NCI-H2107 treated with DMSO at 0.1 percent for 48 hours (cell line): ENCODE data around the gene DLGAP4.

Source experiments
- DNase-seq: peaks from one replicate; lab custom pipeline; 2025; ENCODE audit not compliant: unreplicated experiment; lab: John Stamatoyannopoulos, UW

DLGAP4 gene

GRCh38 chr20:36400909-36401735 is 95.0 kb downstream of the DLGAP4 start:
- peak; percentile 2 for DNase-seq

- no peak for DNase-seq
Observed at GRCh38 chr20:36402708-36403107, 96.6 kb downstream of the DLGAP4 start.

- no peak for DNase-seq
Observed at GRCh38 chr20:36404435-36404978, 98.4 kb downstream of the DLGAP4 start.

DNA sequence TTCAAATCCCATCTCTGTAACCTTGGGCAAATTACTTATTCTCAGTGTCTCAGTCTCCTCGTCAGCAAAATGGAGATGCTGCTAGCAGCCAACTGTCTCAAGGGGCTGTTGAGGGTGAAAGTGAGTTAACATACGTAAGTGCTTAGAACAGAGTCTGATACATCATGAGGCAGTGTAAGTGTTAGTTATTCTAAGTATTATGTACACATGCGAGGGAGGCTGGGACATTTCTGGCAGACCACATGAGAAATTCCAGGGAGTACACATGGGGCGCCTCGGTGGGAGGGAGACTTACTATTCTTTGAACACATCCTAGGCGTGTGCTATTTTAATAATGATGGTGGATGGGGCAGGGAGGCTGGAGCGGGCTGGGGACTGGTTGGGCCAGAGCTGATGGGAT is 99.1 kb downstream of the DLGAP4 start:
- DNase-seq, result no peak

DNA sequence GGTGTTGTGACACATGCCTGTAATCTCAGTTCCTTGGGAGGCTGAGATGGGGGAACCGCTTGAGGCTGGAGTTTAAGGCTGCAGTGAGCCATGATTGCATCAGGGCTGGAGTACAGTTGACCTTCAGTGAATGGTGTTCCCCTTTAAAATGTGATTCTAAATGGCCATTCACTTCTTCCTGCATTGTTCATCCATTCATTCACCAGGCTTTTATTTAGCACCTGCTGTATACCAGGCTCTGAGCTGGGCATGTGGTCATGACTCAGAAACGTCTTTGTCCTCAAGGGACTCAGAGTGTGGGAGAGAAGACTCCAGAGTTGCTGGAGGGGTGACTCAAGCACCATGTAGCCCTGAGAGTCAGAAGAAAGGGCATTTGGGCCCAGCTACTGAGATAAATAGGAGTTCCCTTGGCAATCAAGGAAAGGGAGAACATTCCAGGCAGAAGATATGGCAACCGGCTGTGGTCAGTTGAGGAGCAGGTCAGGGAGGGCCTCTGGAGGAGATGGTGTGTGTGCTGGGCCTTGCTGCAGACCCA is 101.1 kb downstream of the DLGAP4 start:
- no peak for DNase-seq

DNA sequence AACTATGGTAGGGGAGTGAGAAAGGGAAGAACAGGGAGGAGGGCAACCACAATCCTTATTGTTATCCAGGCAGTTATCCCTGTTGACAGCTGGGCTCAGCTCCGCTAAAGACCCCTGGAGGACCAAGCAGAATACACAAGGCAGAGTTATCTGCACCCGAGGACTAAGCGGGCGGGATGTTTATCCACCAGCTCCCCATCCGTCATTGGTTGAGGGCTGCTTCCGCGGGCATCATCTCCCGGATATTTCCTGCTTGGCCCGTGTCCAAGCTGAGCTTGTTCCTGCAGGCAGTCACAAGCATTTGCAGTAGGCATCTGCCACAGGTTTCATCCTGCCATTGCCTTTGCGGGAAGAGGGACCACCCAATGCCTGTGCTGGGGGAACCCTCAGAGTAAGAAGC is 102.1 kb downstream of the DLGAP4 start:
- no peak for DNase-seq

- no peak for DNase-seq
Observed at GRCh38 chr20:36411861-36412454, 105.8 kb downstream of the DLGAP4 start.

- no peak for DNase-seq
Observed at GRCh38 chr20:36415475-36416002, 109.4 kb downstream of the DLGAP4 start.

- DNase-seq, result no peak
Observed at GRCh38 chr20:36418711-36419110, 112.6 kb downstream of the DLGAP4 start.

GRCh38 chr20:36421641-36422040 is 115.5 kb downstream of the DLGAP4 start:
- no peak for DNase-seq

- DNase-seq, result no peak
Observed at GRCh38 chr20:36424314-36424713, 118.2 kb downstream of the DLGAP4 start.

DNA sequence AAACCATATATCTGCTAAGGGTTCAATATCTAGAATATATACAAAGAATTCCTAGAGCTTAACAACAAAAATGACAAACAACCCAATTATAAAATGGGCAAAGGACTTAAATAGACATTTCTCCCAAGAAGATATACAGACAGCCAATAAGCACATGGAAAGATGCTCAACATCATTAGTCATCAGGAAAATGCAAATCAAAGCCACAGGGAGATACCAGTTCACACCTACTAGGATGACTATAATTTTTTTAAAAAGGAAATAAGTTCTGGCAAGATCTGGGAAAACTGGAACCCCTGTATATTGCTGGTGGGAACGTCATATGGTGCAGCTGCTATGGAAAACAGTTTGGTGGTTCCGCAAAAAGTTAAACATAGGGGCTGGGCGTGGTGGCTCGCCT is 119.0 kb downstream of the DLGAP4 start:
- DNase-seq, result no peak

- DNase-seq, result no peak
Observed at GRCh38 chr20:36431604-36432003, 125.5 kb downstream of the DLGAP4 start.

- no peak for DNase-seq
Observed at GRCh38 chr20:36432096-36432495, 126.0 kb downstream of the DLGAP4 start.

GRCh38 chr20:36434383-36434782 is 128.2 kb downstream of the DLGAP4 start:
- no peak for DNase-seq

GRCh38 chr20:36435124-36435523 is 129.0 kb downstream of the DLGAP4 start:
- no peak for DNase-seq

- no peak for DNase-seq
Observed at GRCh38 chr20:36435592-36436541, 129.7 kb downstream of the DLGAP4 start.

GRCh38 chr20:36439040-36439730 is 133.0 kb downstream of the DLGAP4 start:
- DNase-seq, result no peak

DNA sequence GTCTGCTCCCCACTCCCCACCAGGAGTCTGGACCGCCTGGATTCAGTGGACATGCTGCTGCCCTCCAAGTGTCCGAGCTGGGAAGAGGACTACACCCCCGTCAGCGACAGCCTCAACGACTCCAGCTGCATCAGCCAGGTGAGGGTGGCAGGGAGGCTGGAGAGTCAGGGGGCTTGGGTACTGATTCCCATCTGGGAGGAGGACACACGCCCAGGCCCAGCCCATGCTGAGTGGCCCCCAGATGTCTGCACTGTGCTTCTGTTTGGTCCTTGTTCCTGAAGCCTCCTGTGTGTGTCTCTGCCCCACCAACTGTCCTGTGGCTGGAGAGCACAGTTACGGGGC is 133.6 kb downstream of the DLGAP4 start:
- no peak for DNase-seq

DNA sequence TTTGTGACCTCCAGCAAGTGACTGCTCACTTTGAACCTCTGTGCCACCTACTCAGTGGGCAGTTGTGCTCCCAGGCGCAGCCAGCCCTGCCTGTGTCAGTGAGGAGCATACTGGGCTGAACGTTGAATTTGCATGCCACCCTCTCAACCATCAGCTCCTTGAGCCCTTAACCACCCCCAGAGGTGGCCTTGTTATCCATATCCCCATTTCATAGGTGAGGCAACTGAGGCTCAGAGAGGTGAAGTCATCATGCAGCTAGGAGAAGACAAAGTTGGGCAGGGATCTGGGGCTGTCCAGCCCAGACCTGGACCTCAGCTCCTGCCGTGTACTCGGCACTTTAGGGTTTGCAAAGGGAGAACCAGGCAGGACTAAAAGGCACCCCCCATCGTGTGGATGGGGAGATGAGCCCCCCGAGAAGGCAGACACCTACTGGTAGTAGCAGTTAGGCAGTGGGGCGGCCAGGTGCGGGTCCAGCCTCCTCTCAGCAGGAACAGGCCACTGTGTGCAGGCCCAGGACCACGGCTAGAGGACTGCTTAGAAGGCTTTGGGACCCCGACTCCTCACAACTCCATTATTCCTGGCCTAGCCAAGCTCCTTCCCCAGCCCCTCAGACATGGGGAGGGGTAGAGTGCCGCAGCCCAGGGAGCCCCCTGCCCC is 134.4 kb downstream of the DLGAP4 start:
- DNase-seq, result no peak
